Measurements from ENCODE around the gene SLX1B.
"Not testable (repeated sequence)": the region's sequence is repeated elsewhere in the genome, so short reads cannot be mapped to it uniquely, and the experiment has no call there.

SLX1B gene

DNA sequence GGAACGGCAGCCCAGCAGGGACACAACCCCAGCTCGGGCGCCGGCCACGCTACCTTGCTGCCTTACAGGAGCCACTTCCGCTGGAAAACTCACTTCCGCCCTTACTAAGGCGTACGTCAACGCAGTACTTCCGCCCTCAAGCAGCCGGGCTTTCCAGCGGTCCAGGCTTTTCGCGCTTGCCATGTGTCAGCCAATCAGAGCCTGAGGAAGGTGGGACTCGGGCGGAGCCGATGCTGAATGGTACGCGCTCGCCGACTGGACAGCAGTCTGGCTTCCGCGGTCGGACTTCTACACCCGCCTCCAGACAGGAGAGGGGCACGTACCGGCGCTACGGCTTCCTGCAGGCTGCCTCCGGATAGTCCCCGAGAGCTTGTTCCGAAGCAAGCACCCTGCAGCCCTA lies at the start of gene SLX1B, which contains the start of gene BOLA2:
Gene SLX1B, plus strand, starts transcription at position 265 of the 400 bp plus-strand sequence.
Gene BOLA2, minus strand, starts transcription at position 83 of the 400 bp plus-strand sequence. CDS start 98 bp downstream, outside the sequence.
- not testable (repeated sequence) for DNase-seq (ENCODE audit: low read depth)

DNA sequence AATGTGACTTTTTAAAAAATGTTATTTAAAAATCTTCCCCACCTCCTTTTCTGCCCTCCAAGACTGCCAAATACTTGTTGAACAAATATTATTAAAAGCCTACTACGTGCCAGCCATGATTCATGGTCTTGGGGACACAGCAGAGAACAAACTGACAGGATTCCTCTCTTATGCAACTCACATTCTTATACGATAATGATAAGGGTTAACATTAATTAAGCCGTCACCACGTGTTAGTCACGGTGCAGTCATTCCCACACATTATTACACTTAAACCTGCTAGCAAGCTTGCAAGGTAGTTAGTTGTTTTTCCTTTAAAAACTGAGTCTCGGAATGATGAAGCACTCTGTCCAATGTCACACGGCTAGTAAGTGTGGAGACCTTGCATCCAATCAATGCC lies 49.1 kb upstream of the SLX1B start:
- not testable (repeated sequence) for DNase-seq (ENCODE audit: low read depth)

- not testable (repeated sequence) for DNase-seq (ENCODE audit: low read depth)
Observed at GRCh38 chr16:29423587-29423986, 30.7 kb upstream of the SLX1B start.

DNA sequence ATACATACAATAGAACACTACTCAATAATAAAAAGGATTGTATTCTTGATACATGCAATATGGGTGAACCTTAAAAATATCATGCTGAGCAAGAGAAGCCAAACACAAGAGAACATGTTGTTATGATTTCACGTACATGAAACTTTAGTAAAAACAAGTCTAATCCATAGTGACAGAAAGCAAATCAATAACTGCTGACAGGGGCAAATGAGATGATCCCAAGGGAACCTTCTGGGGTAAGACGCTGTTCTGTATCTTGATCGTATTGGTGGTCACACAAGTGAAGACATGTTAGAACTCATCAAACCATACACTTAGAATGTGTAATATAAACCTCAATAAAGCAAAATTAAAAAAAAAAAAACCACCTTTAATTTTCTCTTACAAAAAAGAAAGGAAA lies 28.9 kb upstream of the SLX1B start:
- DNase-seq (ENCODE audit: low read depth), result not testable (repeated sequence)

- not testable (repeated sequence) for DNase-seq (ENCODE audit: low read depth)
Observed at GRCh38 chr16:29453754-29454153, 579 bp upstream of the SLX1B start.

GRCh38 chr16:29454828-29455227 lies 495 bp downstream of the SLX1B start:
- DNase-seq (ENCODE audit: low read depth), result not testable (repeated sequence)

DNA sequence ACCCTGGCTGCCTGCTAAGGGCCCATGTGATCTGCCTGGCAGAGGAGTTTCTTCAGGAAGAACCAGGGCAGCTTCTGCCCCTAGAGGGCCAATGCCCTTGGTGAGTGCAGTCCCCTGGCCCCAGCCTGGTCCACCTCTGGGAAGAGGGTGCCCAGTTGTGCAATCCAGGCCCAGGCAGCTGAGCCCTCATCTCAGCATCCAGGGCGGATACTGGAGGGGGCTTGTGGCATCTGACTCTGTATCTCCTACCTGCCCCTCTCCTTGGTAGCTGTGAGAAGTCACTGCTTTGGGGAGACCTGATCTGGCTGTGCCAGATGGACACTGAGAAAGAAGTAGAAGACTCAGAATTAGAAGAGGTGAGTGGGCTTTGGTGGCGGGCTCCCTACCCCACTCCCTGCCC lies 3.3 kb downstream of the SLX1B start:
- not testable (repeated sequence) for DNase-seq (ENCODE audit: low read depth)

DNA sequence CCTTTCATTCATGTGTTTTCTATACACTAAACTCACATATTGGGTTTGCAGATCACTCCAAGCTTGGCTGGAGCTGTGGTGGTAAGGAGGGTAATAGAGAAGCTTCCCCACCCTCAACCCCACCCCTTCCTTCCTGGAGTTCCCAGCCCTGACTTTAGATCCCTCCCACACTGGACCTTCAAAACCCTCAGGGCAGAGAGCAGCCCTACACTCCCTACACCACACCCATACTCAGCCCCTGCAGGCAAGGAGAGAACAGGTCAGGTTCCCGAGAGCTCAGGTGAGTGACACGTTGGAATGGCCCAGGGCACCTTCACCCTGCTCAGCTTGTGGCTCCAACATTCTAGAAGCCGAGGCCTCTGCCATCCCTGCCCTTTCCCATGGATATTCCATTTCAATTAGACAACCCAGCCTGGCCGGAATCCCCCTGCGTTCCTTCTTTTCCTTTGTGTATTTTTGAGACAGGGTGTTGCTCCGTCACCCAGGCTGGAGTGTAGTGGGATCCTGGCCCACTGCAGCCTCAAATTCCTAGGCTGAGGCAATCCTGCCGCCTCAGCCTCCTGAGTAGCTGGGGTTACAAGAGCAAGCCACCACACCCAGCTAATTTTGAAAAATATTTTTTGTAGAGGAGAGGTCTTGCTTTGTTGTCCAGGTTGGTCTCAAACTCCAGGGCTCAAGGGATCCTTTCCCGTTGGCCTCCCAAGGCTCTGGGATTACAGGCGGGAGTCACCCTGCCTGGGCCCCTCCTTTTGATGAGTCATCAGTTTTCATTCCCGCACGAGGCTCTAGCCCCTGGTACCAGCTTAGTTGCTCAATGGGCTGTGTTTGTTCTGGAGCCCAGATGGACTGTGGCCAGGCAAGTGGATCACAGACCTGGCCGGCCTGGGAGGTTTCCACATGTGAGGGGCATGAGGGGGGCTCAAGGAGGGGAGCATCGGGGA lies 5.6 kb downstream of the SLX1B start, which contains the start of gene SULT1A4:
Gene SULT1A4, plus strand, starts transcription at position 208 of the 941 bp plus-strand sequence. CDS start 1,473 bp downstream, outside the sequence.
- DNase-seq (ENCODE audit: low read depth), result not testable (repeated sequence)

DNA sequence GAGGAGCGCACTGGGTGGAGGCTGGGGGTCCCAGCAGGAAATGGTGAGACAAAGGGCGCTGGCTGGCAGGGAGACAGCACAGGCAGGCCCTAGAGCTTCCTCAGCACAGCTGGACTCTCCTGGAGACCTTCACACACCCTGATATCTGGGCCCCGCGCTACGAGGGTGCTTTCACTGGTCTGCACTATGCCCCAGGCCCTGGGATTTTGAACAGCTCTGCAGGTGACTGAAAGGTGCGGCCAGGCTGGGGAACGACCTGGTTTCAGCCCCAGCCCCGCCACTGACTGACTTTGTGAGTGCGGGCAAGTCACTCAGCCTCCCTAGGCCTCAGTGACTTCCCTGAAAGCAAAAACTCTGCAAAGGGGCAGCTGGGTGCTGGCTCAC lies 6.3 kb downstream of the SLX1B start:
- DNase-seq (ENCODE audit: low read depth), result not testable (repeated sequence)

DNA sequence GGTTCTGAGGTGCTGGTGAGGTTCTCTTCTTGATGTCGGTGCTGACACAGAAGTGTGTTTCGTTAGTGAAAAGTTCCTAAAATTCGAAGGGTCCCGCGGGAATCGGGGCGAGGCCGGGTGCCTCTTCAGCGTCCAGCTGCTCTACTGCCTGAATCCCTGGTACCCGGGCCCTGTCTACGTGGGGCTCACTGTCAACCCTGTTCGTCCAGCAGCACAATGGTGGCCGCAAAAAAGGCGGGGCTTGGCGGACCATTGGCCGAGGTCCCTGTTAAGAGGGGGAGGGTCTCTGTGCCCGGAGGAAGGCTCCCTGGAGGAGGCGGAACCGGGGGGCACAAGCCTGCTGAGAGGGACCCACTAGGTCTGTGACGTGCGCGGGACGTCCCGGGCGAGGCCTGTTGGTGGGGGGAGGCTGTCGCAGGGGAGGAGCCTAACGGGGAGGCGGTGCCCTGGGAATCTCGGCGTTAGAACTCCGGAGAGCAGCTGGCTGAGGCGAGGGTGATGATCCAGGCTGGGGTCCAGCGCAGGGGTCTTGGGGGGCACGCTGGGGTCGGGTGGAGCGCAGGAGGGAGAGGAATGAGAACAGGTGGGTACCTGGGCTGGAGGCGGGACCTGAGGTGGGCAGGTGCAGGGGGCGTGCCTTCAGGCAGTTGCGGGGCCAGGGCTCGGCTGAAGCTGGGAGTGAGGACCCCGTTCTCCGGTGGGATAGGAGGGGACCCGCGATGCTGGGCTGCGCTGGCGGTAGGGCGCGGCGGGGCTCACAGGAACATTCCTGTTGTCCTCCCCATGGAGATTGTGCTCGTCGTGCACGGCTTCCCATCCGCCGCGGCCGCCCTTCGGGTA lies 11.9 kb downstream of the SLX1B start:
- DNase-seq (ENCODE audit: low read depth), result not testable (repeated sequence)

- not testable (repeated sequence) for DNase-seq (ENCODE audit: low read depth)
Observed at GRCh38 chr16:29466904-29467303, 12.6 kb downstream of the SLX1B start.

DNA sequence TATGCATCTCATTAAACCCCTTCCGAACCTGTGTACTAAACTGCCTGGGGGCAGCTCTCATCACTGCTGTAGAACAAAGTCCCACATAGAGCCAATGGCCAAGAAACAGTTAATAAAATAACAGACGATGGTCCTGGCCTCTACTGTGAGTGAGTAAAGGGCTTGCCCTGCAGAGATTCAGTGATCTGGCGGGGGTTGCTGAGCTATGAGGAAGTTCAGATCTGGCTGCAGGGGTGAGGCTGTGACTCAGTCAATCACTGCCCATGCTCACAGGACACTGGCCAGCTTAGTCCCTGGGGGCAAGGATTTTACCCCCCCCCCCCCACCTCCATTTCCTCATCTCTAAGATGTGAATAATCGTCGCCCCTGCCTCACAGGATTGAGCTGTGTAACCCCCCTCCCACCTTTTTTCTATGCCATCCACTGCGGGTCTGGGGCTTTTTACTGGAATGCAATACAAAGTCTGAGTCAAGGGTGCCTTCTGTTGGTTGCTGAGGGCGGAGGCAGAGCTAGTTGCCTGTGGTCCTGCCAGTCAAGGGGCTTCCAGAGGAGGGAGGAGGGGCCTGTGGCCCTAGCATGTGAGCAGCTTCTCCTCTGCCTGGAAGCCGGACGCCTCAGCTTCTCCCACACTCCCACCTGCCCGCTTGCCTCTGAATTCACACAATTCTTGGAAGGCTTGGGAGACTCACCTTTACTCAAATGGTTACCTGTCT lies 13.5 kb downstream of the SLX1B start:
- DNase-seq (ENCODE audit: low read depth), result not testable (repeated sequence)

- DNase-seq (ENCODE audit: low read depth), result not testable (repeated sequence)
Observed at GRCh38 chr16:29469660-29470059, 15.3 kb downstream of the SLX1B start.

GRCh38 chr16:29472065-29472464 lies 17.7 kb downstream of the SLX1B start:
- not testable (repeated sequence) for DNase-seq (ENCODE audit: low read depth)

- not testable (repeated sequence) for DNase-seq (ENCODE audit: low read depth)
Observed at GRCh38 chr16:29482276-29482675, 27.9 kb downstream of the SLX1B start.

- DNase-seq (ENCODE audit: low read depth), result not testable (repeated sequence)
Observed at GRCh38 chr16:29506308-29506707, 52.0 kb downstream of the SLX1B start, which contains the start of gene NPIPB12. TSS of gene NPIPB12 (minus strand) at chr16:29506408.
